ENCODE data around the gene MMADHC.
A peak's percentile ranks its signal among the peaks of the same experiment; 100 is the strongest.

Gene MMADHC

DNA sequence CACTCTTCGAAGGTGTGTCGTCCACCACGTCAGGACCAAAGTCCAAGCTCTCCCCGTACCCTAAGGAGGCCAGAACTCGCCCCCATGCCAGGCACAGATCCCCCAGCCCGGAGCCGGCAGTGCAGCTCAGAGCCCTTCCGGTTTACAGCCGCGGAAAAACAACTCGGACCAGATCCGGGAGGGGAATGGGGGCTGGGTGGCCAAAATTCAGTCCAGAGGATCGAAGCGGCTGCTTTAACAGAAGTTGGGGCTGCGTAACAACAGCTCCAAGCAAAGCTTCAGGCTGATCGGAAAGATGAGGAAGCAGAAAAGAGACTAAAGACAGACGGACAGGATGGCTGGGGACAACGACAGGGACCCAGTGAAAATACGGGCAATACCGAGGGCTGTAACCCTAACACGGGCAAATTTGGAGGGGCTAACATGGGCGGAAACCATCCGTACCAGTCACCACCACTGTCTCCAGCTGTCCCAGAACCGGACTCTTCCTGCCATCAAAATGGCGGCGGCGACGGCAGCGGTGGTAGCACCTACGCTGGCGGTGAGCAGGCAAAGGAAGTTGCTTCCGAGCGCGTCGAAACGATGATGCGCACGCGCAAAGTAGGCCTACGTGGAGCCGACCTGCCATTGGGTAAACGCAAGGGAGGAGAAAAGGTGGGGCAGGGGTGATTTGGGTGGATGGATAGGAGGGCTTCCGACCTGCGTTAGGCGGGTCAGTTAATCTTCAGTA lies at the start of gene MMADHC:
TSS of gene MMADHC (minus strand) at position 556 of the 730 bp plus-strand sequence. CDS start 678 bp downstream, outside the sequence.
- peak; percentile 98 for DNase-seq

DNA sequence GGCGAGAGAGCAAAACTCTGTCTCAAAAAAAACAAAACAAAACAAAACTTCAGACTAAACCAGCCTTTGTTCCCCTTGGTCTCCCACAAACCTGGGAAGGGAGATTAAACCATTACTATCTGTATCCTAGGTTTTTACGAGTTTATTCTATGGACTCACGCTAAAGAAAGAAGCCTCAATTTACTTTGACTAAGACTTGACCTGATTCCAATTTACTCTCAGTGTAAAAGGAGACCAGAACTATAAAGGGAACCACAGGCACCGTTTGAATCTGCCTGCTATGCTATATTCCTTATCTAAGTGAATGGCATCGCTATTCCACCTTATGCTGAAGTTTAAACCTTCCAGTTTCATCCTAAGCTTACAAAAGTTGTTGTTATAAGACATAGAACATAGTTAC lies 46.5 kb upstream of the MMADHC start:
- DNase-seq, result no peak

DNA sequence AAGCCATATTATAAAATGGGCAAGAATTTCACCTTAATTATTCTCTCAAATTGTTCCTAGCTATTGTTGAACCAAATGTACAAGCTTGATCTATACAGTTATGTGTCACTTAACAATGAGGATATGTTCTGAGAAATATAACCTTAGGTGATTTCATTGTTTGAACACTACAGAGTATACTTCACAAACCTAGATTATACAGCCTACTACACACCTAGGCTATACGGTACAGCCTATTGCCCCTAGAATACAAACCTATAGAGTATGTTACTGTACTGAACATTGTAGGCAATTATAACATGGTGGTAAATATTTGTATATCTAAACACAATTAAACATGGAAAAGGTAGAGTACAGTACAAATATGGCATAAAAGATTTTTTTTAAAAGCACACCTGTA lies 42.9 kb upstream of the MMADHC start:
- DNase-seq, result no peak

DNA sequence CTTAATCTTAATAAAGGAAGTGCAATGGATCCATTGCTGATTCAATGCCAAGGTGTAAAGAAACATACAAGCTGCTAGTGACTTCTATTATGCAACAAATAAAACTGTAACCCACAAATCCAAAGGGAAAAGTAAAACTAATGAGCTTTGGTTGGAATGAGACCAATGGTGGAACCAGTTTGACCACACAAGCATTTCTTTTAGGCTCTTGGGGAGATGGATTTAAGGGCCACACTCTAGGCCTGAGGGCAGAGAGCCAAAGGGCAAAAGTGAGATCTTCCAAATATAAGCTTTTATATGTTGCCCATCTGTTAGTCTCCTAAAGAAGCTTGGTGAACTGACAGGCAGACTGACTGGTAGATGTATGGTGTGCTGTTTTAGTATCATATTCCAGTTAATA lies 41.5 kb upstream of the MMADHC start:
- no peak for DNase-seq

DNA sequence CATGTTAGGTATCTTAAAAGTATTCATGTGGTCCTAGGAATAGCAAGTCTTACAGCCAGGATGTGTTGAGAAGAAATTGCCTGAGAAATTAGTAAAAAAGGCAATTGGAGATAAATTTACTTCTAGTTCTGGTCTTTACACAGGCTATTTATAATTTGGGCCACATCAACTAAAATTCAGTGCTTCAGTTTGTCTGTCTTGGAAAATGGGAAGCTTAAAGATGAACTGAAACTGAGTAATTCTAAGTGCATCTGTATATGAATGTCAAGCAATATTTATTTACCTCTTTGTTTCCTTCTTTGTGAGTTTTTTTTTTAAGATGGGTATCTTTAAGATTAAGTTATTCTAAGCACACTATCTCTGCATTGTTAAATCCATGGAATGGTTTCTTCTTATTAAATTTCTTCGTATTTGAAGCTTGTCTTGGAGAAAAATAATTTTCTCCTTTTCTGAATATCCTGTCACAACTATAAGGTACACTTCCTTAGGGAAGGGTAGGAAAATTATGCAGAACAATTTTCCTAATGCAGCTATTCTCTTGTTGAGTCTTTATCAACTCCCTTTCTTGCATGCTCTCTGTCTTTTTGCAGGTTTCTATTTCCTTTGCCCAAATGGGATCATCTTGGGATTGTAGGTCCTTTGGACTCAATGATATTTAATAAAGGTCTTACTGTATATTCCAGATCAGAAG lies 39.7 kb upstream of the MMADHC start:
- DNase-seq, result no peak

DNA sequence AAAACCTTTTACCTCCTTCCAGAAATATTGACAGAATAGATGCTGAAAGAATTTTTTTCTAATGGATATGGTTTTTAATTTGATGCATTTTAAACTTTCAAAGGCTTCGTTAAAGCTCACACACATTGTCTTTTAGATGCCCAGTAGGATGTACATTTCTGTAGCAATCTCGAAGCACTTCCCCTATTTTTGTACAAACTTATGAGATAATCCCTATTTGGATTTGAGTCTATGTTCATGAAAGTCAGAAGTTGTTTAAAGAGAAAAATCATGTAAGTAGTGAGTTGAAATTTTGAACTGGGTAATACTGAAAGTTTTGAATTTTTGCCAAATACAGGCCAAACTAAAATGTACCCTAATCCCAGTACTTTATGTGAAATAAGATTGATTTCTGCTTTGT lies 38.1 kb upstream of the MMADHC start:
- no peak for DNase-seq

DNA sequence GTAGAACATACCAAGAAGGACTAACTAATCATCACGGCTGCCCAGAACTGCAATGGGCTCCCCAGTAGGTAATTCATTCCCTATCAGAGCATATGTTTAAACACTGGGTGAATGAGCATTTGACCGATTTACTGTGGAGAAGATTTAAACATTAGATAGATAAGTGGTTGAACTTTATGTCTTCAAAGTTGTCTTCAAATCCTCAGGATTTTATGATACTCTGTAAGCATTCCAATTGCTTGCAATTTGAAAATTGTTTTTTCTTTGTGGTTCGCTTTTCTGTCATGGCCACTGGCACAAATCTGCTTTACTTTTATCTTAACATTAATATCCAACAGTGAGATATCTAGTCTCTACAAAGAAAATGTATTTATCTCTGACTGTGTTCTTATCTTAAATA lies 37.7 kb upstream of the MMADHC start:
- no peak for DNase-seq

DNA sequence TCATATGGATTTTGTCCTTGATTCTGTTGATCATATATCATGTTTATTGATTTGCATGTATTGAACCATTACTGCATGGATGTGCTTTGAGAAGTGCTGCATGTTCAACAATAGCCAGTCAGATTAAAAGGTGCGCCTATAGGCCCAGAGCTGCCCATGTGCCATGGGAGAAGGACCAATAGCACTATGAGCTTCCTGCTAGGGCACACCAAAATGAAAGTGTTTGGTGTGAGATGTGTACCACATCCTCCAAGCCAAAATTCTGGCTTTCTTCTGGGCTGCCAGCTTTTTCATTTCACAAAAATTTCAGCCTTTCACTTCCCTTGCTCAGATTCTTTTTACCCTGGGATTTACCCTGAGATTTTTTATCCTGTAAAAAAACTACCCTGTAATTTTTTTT lies 34.8 kb upstream of the MMADHC start:
- DNase-seq, result no peak

DNA sequence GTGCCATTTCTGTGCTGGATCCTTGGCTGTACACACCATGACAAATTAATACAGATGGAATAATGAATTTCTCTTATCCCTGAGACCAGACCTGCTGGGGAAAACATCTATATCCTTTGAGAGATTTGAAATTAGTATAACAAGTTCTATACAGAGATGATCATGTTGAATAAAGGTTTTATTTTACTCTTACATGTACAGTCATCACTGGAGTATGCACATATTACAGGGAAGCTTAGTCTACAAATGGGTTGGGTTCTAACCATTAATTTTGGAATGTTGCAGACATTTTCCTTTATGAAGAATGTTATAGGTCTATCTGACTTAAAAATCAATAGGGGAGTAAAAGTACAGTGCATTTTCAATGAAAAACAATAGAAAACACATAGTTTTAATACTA lies 29.9 kb upstream of the MMADHC start:
- no peak for DNase-seq

DNA sequence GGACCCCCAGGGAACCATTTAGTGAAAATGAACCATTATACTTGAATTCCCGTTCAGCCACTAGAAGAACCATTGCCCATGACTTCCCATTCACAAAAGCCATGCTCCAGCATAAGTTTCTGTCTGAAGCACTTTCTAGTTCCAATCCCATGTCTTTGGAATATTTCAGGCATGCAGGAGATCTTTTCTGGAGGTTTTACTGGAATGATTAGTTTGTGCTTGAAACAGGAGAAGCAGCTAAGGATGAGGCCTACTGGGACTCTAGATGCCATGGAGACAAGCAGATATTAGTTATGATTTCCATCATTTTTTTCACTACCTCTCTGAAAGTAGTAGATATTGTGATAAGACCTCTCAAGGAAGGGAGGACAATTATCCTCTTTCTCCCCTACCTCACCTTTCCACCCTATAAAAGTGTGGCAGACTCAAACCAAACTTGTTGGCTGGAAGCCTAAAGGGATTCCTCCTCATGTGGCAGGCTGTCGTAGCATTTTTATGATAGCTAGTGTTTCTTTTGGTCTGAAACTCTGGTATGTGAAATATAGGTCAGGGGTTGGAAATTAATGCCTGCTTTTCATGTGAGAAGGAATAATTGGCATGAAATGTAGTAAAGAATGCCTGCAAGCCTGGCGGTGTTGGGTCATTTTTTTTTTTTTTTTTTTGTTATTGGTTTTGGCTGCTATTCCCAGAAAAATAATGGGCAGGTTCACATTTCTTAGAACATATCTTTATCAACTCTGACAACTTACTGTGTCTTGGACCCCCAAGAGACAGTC lies 29.3 kb upstream of the MMADHC start:
- no peak for DNase-seq

DNA sequence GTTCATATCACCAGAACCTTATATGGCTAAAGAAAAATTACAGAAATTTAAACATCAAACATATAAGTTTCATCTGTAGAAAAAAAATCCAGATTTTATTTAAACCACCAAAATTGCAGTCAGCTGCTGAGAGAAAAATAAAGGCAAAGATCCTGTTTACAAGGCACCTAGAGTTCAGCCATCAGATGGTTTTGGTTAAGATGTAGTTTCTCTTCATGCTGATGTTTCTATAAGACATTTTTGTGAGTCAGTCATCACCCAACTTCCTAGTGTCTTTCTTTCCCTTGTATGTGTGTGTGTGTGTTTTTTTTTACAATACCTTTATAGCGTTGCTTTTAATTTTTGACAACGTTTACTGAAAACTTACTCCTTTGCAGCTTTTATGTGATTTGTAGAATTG lies 26.1 kb upstream of the MMADHC start:
- no peak for DNase-seq

DNA sequence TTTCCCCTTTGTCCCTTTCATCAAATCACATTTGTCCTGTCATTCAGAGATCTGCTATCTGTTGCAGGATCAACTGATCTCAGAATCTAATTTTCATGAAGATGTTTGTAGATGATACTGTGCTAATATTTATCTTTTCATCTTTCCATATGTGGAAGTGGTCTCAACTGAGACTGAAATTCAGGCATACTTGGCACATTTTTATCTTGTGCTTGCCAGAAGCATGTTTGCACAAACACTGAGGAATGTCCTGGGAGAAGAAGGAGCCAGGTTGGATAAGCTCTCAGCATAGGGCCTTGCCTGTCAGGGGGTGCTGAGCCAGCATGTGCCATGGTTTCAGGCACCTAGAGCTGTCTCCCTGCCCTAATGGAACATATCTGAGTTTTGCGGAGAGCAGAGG lies 24.5 kb upstream of the MMADHC start:
- DNase-seq, result no peak

DNA sequence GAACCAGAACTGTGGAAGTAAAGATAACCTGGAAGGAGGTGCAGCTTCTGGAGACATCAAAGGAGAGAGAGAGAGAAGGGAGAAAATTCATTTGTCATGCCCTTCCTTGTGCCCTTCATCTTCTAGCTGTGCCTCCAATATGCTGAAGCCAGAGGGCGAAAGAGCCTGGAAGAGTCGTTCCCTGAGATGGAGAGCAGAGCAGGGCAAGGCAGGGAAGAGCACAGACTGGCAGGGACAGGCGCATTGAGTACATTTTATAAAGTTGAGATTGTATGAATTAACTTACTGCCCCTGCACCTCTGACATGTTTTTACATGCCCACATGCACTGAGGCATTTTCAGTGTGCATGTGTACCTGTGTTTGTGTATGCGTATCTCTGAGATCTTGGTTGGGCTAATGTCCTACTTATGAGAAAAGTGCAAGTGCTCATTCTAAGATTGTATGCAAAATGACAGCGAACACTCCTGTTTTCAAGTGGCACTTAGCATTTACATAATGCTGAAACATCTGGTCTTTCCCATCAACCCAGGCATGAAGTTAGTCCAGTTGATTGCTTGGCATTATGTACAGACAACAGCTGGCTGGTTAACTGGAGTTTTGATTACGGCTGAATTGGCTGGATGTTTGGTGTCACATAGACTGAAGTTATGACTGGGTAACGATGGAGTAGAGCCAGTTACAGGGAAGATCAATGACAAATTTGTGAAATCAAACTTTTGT lies 23.7 kb upstream of the MMADHC start:
- no peak for DNase-seq

DNA sequence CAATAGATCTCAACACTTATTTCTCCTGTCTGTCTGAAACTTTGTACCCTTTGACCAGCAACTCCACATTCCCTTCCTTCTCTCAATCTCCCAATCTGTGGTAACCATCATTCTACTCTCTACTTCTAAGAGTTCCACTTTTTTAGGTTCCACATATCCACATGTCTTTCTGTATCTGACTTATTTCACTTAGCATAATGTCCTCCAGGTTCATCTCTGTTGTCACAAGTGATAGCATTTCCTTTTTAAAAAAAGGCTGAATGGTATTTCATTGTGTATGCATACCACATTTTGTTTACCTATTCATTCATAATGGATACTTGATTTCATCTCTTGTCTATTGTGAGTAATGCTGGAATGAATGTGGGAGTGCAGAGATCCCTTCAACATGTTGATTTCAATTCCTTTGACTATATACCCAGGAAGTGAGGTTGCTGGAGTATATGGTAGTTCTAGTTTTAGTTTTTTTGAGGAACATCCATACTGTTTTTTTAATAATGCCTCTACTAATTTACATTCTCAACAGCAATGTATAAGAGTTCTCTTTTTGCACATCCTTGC lies 18.8 kb upstream of the MMADHC start:
- no peak for DNase-seq

DNA sequence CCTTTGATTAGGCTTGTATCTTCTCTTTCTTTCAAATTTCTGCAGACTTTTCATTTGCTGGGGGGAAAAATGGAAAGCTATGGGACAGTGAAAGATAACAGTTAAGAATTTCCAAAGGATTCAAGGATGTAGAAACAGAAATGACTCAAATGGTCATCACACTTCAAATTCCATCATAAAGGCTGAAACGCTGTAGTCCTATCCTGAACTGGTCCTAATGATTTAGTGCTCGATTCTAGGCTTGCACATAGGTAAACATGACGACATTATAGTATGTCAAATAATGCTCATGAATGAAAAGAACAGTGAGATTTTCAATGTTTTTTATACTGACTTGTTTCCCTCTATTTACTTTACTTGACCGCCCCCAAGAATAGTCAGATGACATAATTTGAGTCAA lies 15.7 kb upstream of the MMADHC start:
- no peak for DNase-seq

DNA sequence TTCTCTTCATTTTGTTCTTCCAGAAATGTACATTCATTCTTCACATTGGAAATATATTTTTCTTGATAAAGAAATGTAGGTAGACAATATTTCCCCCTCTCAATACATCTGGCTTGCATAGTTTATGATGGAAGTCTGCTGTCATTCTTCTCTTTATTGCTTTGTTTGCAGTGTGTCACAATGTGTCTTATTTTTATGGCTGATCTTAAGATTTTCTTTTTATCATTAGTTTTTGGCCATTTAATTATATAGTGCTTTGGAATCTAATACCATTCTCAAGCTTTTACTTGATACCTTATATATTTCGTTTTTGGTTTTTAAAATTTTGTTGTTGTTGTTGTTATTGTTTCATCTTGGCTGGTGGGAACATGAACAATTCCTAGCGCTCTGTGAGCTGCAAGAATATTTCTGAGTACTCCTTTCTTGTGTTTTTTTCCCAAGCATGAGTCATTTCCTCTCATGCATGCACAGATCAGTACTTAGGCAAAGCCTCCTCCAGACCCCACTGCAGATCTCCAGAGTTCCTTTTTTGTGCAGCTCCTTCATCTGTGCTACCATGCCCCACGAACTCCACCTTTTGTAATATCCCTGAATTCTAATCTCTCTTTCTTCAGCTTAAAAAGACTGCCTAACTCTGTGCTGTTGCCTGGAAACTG lies 13.7 kb upstream of the MMADHC start:
- no peak for DNase-seq

DNA sequence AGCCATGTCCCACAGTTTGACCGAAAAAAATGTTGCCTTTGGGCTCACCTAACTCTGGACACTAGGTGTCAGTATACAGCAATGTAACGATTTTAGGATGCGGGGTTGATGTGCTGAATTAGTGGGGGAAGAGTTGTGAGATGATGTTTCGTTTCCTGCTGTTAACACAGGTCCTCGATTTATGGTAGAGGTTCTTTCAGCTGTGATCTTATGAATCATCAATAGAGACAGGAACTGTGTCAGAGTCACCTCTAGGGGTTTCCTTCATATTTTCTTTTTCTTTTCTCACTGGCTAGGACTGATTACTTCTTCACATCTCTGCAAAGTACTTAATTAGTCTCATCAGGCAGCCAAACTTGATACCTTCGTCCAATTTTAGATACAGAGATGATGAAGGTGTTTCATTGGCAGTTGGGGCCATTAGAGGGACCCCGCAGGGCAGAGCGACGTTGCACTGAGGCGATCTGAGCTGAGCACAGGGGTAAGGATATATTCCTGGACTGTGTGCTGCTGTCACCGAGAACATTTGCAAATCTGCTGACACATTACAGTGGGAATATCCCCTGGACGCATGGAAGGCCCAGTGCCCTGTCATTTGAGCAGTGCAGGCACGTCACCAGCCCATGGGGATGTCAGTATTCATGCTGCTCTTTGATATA lies 10.2 kb upstream of the MMADHC start:
- peak; percentile 71 for DNase-seq

DNA sequence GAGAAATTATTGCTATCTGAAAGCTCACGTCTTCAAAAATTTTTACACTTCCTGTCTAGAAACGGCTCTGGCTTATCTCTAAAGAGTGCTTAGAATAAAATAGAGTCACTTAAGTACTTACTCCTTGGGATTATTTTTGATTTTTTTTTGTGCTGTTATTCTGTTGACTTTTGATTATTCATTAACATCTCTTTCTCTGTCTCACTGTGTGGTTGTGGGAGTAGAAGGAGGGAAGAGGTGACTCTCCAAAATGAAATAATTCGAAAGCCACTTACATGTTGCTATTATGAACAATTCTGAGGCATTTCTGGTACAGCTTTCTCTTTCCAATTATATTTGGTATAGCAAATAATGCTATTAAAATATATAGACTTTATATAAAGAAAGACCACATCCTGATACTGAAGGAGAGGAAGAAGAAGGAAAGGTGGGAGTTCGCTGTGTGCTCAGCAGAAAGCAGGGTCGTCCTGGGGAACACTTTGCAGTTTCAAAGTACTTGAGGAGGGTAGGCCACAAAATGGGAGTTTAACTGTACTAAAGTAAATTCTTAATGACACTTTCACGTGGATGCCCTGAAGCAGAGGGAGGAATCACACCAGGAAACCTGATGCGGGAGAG lies 9.6 kb upstream of the MMADHC start:
- DNase-seq, result no peak

DNA sequence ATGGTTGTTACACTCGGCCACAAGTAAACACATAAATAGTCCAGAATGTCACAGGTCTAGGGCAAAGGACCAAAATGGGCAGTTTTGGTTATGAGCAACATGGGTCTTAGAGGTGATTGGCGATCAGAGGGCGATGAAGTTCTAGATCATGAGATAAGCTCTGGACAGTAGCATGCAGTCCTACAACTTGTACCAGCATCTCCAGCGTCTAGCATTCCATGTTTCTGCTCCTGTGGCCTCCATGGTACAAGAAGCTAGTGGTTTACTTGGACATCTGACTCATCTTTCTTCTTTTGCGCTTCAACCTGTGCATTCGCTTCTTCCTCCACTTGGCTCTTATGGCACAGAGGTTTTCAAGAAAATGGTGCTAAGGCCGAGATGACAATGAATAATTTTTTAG lies 8.9 kb upstream of the MMADHC start:
- no peak for DNase-seq

DNA sequence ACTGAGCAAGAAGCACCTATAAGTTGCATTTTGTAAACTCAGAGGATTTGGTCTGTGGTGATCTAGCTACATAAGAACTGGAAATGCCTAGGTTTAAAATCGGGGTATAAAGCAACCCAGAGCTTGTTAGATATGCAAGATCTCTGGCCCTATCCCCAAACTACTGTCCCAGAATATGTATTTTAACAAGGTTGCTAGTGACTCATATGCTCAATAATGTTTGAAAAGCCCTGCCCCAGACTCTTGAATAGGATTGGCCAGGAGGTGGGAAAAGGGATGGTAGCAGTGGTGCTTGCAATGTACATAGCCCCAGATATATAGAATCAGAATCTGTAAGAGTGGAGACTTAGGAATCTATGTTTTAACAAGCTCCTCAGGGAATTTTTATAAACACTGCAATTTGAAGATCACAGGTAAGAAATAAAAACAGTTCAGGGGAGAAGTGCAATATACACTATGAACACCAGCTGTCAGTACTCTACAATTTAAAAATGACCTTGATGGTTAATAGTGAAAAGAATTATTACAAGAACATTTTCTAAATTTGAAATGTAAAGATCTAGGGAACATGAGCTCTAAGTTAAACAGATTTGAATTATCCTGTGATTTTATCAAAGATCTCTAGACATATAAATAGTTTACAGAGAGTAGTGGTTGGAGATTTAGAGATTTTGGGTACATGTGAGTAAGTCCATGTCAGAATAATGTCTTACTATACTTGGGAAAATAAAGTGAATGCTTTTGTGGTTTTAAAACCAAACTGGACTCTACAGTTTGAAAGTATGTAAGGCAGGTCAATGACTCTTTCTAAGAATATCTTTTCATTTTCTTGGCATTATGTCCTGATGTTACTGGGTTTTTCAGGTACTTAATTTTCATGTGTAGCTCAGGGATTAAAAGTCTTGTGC lies 7.7 kb upstream of the MMADHC start:
- no peak for DNase-seq
